ENCODE results near the gene PRM1.
A peak's percentile ranks its signal among the peaks of the same experiment; 100 is the strongest.

Gene PRM1

DNA sequence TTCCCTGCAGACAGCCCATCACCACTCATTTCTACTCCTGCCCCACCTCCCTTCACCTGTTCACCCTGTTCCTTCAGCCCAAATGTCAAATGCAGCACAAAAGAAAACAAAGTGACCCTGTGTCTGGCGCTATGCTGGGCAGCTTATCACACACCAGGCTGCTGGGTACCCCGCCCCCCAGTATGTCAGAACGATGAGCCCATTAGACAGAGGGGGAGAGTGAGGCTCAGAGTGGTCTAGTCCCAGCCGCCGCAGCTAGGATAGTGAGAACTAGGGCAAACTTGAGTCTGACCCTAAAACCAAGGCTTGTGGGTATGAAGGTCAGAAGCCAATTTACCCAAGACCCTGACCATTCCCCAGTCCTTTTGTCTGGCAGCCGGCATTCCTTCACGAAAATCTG is 16.0 kb downstream of the PRM1 start:
- no peaks in the 10 kb centered on the region for H3K9me3 ChIP-seq (ENCODE audit: insufficient read depth, low read length, severe bottlenecking)
- no peak overlapping the region for H2AFZ ChIP-seq (ENCODE audit: low read depth, low read length)
- no peak for DNase-seq
- H3K79me2 ChIP-seq (ENCODE audit: insufficient read depth, low read length): no peaks in the 10 kb centered on the region
- TF ChIP-seq, protein P1, sequence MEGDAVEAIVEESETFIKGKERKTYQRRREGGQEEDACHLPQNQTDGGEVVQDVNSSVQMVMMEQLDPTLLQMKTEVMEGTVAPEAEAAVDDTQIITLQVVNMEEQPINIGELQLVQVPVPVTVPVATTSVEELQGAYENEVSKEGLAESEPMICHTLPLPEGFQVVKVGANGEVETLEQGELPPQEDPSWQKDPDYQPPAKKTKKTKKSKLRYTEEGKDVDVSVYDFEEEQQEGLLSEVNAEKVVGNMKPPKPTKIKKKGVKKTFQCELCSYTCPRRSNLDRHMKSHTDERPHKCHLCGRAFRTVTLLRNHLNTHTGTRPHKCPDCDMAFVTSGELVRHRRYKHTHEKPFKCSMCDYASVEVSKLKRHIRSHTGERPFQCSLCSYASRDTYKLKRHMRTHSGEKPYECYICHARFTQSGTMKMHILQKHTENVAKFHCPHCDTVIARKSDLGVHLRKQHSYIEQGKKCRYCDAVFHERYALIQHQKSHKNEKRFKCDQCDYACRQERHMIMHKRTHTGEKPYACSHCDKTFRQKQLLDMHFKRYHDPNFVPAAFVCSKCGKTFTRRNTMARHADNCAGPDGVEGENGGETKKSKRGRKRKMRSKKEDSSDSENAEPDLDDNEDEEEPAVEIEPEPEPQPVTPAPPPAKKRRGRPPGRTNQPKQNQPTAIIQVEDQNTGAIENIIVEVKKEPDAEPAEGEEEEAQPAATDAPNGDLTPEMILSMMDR (IDR thresholded peaks at IDR 0.05; ENCODE audit: borderline replicate concordance, extremely low read depth, low read length, poor library complexity, severe bottlenecking): no peak
- TF ChIP-seq EZH2 (IDR thresholded peaks at IDR 0.05; ENCODE audit: borderline replicate concordance, low read depth, low read length, severe bottlenecking): no peak
- H3K4me2 ChIP-seq (ENCODE audit: insufficient read depth, low read length): no peak overlapping the region
- H3K9ac ChIP-seq (ENCODE audit: low read depth, low read length): no peak overlapping the region
- no peaks in the 10 kb centered on the region for H3K36me3 ChIP-seq (ENCODE audit: insufficient read depth, low read length)
- no peaks in the 10 kb centered on the region for H3K27me3 ChIP-seq (ENCODE audit: insufficient read depth, low read length, poor library complexity)
- H3K4me3 ChIP-seq (ENCODE audit: low read depth in 1 of 2, low read length in 2 of 2): no peak overlapping the region
- H3K27ac ChIP-seq (ENCODE audit: low read length): no peak overlapping the region
- H3K4me1 ChIP-seq (ENCODE audit: insufficient read depth, low read length): no peaks in the 10 kb centered on the region
- H4K20me1 ChIP-seq (ENCODE audit: insufficient read depth, low read length): no peaks in the 10 kb centered on the region
- no peak for ATAC-seq (ENCODE audit: insufficient read depth, low read depth)

- H3K27me3 ChIP-seq (ENCODE audit: insufficient read depth, low read length, poor library complexity): no peaks in the 10 kb centered on the region
- no peak overlapping the region for H3K4me2 ChIP-seq (ENCODE audit: insufficient read depth, low read length)
- no peak overlapping the region for H3K9ac ChIP-seq (ENCODE audit: low read depth, low read length)
- H2AFZ ChIP-seq (ENCODE audit: low read depth, low read length): no peak overlapping the region
- TF ChIP-seq EZH2 (IDR thresholded peaks at IDR 0.05; ENCODE audit: borderline replicate concordance, low read depth, low read length, severe bottlenecking): no peak
- TF ChIP-seq, protein P1 (IDR thresholded peaks at IDR 0.05; ENCODE audit: borderline replicate concordance, extremely low read depth, low read length, poor library complexity, severe bottlenecking): no peak
- no peaks in the 10 kb centered on the region for H3K36me3 ChIP-seq (ENCODE audit: insufficient read depth, low read length)
- H3K4me3 ChIP-seq (ENCODE audit: low read depth in 1 of 2, low read length in 2 of 2): no peak overlapping the region
- no peaks in the 10 kb centered on the region for H3K79me2 ChIP-seq (ENCODE audit: insufficient read depth, low read length)
- DNase-seq (no peak), ATAC-seq (ENCODE audit: insufficient read depth, low read depth) (no peak)
- H3K27ac ChIP-seq (ENCODE audit: low read length): no peak overlapping the region
- H4K20me1 ChIP-seq (ENCODE audit: insufficient read depth, low read length): no peaks in the 10 kb centered on the region
- peaks cover 3% of the 10 kb centered on the region for H3K4me1 ChIP-seq (ENCODE audit: insufficient read depth, low read length)
- H3K9me3 ChIP-seq (ENCODE audit: insufficient read depth, low read length, severe bottlenecking): no peaks in the 10 kb centered on the region
Measured at GRCh38 chr16:11264155-11264832, 16.8 kb downstream of the PRM1 start.

DNA sequence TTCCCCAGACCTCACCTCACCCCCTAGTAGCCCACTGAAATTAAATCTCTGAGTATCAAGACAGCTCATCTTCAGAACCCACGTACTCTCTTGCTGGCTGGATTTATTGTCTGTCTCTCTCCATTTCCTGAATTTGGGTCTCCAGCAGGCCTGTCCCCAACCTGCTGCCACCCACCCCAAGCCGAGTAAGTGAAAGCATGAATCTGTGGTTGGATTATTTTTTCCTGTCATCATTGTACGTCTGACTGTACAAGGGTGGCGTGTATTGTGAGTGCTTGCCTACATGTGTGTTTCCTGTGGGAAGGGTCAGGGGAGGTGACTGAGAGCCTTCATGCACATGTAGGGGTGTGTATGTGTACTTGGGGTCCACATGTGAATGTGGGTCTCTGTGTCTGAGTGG is 17.4 kb downstream of the PRM1 start:
- Histone ChIP-seq H3K9ac (ENCODE audit: low read depth, low read length) (no peak overlapping the region), H2AFZ (ENCODE audit: low read depth, low read length) (no peak overlapping the region), H3K27ac (ENCODE audit: low read length) (no peak overlapping the region), H3K9me3 (ENCODE audit: insufficient read depth, low read length, severe bottlenecking) (no peaks in the 10 kb centered on the region), H3K27me3 (ENCODE audit: insufficient read depth, low read length, poor library complexity) (no peaks in the 10 kb centered on the region), H4K20me1 (ENCODE audit: insufficient read depth, low read length) (no peaks in the 10 kb centered on the region), H3K4me2 (ENCODE audit: insufficient read depth, low read length) (no peak overlapping the region), H3K36me3 (ENCODE audit: insufficient read depth, low read length) (no peaks in the 10 kb centered on the region), H3K4me1 (ENCODE audit: insufficient read depth, low read length) (peaks cover 9% of the 10 kb centered on the region), H3K4me3 (ENCODE audit: low read depth in 1 of 2, low read length in 2 of 2) (no peak overlapping the region), H3K79me2 (ENCODE audit: insufficient read depth, low read length) (no peaks in the 10 kb centered on the region)
- no peak for DNase-seq
- no peak for TF ChIP-seq EZH2 (IDR thresholded peaks at IDR 0.05; ENCODE audit: borderline replicate concordance, low read depth, low read length, severe bottlenecking)
- TF ChIP-seq, protein P1 (IDR thresholded peaks at IDR 0.05; ENCODE audit: borderline replicate concordance, extremely low read depth, low read length, poor library complexity, severe bottlenecking): no peak
- ATAC-seq (ENCODE audit: insufficient read depth, low read depth): peak; percentile 40
